Measurements from ENCODE around the gene MIS18A. TPM values are rescaled to one million over a fixed set of nuclear protein-coding genes. Genes with fewer than 3 reads are reported as not detected.

Gene MIS18A
- total and polyA plus RNA-seq, 8 donors = 2.0 to 4.2 (median 2.8) TPM

- FAIRE-seq (no peak), ATAC-seq (no peak), DNase-seq (no peak)
- Histone ChIP-seq H3K36me3 (no peaks in the 10 kb centered on the region), H3K4me1 (no peaks in the 10 kb centered on the region), H3K27me3 (no peaks in the 10 kb centered on the region), H3K27ac (no peak overlapping the region), H3K4me3 (no peak overlapping the region), H3K9me3 (no peaks in the 10 kb centered on the region)
- TF ChIP-seq CTCF (IDR thresholded peaks at IDR 0.05) = no peak
- intact Hi-C loops (cut with DNase I) = no loop called here
- 51 to 64% methylated on average over 1 of the region's 1 CpG for WGBS, 2 donors
Observed at GRCh38 chr21:32226444-32226843, 52.4 kb downstream of the MIS18A start.

Other genes with a start within 250 kb of the MIS18A start
- 1 to 10 TPM in 1 of 6 donors, under 1 TPM in 1, not detected in 4; 0.28 to 1.0 TPM for gene MRAP, start 19.8 kb upstream of the MIS18A start, total RNA-seq
- under 1 TPM in 1 of 2 donors, not detected in 1; 0.23 TPM for gene MRAP, start 19.8 kb upstream of the MIS18A start, polyA plus RNA-seq
- gene URB1, start 114.0 kb upstream of the MIS18A start, total RNA-seq = 10 to 100 TPM in 1 of 6 donors, 1 to 10 TPM in 5; 5.9 to 11.0 (median 8.0) TPM
- gene URB1, start 114.0 kb upstream of the MIS18A start, polyA plus RNA-seq = 1 to 10 TPM; 2.9 to 4.7 TPM
- 10 to 100 TPM in 3 of 6 donors, 1 to 10 TPM in 3; 7.9 to 13.4 (median 10.6) TPM for gene EVA1C, start 133.7 kb upstream of the MIS18A start, total RNA-seq
- 10 to 100 TPM; 20.7 to 35.9 TPM for gene EVA1C, start 133.7 kb upstream of the MIS18A start, polyA plus RNA-seq

All from pancreas (tissue), 10 donors.